Heart left ventricle (tissue), 16 donors: ENCODE measurements around the gene FER1L5. TPM values are rescaled to one million over a fixed set of nuclear protein-coding genes. Genes with fewer than 3 reads are reported as not detected.
A peak's percentile ranks its signal among the peaks of the same experiment; 100 is the strongest.

Experiments
- ATAC-seq, 4 donors: fragments of 200-7000 bp; cut with Tn5 transposase; one replicate each; pipeline ENCODE4 v1.9.1; 2020 to 2022; ENCODE audit warnings: moderate library complexity in 4 of 4, mild to moderate bottlenecking in 3 of 4, moderate number of reproducible peaks in 1 of 4
- DNase-seq, 5 donors: peaks; one replicate each; pipeline ENCODE4 v3.0.0-alpha.2; 2020
- H3K27ac ChIP-seq, 12 donors: fragments of 200-600 bp; sonication (generic) in 4 of 12; one replicate each; pipeline versions ENCODE4 v1.5.0 to v1.8.0; 2016 to 2022; ENCODE audit warnings: mild to moderate bottlenecking in 2 of 12
- H3K27me3 ChIP-seq, 9 donors: fragments of 200-600 bp; sonication (generic) in 2 of 9; one replicate each; pipeline versions ENCODE4 v1.5.1 to v1.8.0; 2016 to 2022; ENCODE audit warnings: mild to moderate bottlenecking in 3 of 9
- H3K36me3 ChIP-seq, 9 donors: fragments of 200-600 bp; sonication (generic) in 2 of 9; one replicate each; pipeline versions ENCODE4 v1.5.0 to v1.8.0; 2018 to 2022; ENCODE audit warnings: mild to moderate bottlenecking in 2 of 9
- H3K4me1 ChIP-seq, 12 donors: fragments of 200-600 bp; sonication (generic) in 4 of 12; one replicate each; pipeline versions ENCODE4 v1.5.0 to v1.8.0; 2016 to 2022; ENCODE audit warnings: mild to moderate bottlenecking in 3 of 12
- H3K4me3 ChIP-seq, 12 donors: fragments of 200-600 bp; sonication (generic) in 4 of 12; one replicate each; pipeline versions ENCODE4 v1.5.0 to v1.8.0; 2017 to 2022; ENCODE audit warnings: mild to moderate bottlenecking in 9 of 12, moderate library complexity in 4 of 12
- H3K9me3 ChIP-seq, 12 donors: fragments of 200-600 bp; sonication (generic) in 4 of 12; one replicate each; pipeline versions ENCODE4 v1.5.0 to v1.8.0; 2016 to 2022; ENCODE audit warnings: mild to moderate bottlenecking in 1 of 12
- CTCF ChIP-seq, 12 donors: fragments of 200-600 bp; sonication (generic) in 4 of 12; IDR thresholded peaks; one replicate each; pipeline versions ENCODE4 v1.5.0 to v1.8.0; 2018 to 2022; ENCODE audit warnings: antibody characterized with exemption in 12 of 12, mild to moderate bottlenecking in 5 of 12
- POLR2A ChIP-seq, 2 donors: fragments of 450-650 bp; IDR thresholded peaks; one replicate each; pipeline ENCODE4 v1.6.1; 2017; ENCODE audit warnings: antibody characterized with exemption in 2 of 2, mild to moderate bottlenecking in 2 of 2, moderate library complexity in 2 of 2
- WGBS, 4 donors: extraction: QIAGEN DNeasy Blood & Tissue Kit in 2 of 4; methylation state at CpG; one replicate each; pipeline versions ENCODE4 v1.1.5 to v1.1.7; 2013 to 2018; 5-methylcytosine and 5-hydroxymethylcytosine counted together
- intact Hi-C, 10 donors: fragments of 100-400 bp; cut with DNase I; formaldehyde crosslinking; loops; one replicate each; pipeline versions ENCODE4 v1.11.1 to v1.14.2; 2022
- polyA plus RNA-seq, 2 donors: library from polyadenylated mRNA; stranded (reverse); fragments of 200-250 nt; gene quantifications; one replicate each; pipeline ENCODE4 v1.2.3, GENCODE V29; 2013
- total RNA-seq, 9 donors: library from RNA; depleted of rRNA in 2 of 9; stranded (reverse); fragments of >200 nt in 2 of 9; fragmentation: NEBNext Ultra II Directional in 3 of 9; extraction: Animal tissue kit (Norgen Biotek cat#: 25700) in 3 of 9; gene quantifications; one replicate each; pipeline versions ENCODE4 v1.1.0 to v1.2.4, GENCODE V29; 2016 to 2023
- donor health status: ischemic (EF 13 %, LVEDD 7.1; RV severe dilation, severe dysfunction).
- donor health status: healthy with polysubstance abuse.
- donor health status: DM: no; HTN: yes; CAD: no.
- donor health status: DM: no; HTN: no; CAD: no.
- donor health status: ischemic (EF 25% LVEDD 6.9; RV normal size, moderate dysfunction).
- donor health status: ischemic (EF 25% LVEDD 5.7; RV mildly dilated, moderate dysfunction).
- donor health status: healthy.
- donor health status: DM: yes; HTN: yes; CAD: no.
- donor health status: ischemic (EF 35%, LVEDD 5.7; RV mildly dilated, moderate dysfunction).
- donor health status: nonischemic (EF 11% LVEDD 7.7; RV severe dilation, severe dysfunction).
- donor health status: DM: yes; HTN: yes; CAD: no.
- donor health status: PGD.
- donor health status: ischemic (EF 29% LVEDD 5.4; RV normal size, mild dysfunction).
- donor health status: nonischemic (EF 23%, LVEDD 6.1; RV moderate dilation, normal function).

FER1L5 gene
- total and polyA plus RNA-seq, 11 donors: 0.01 to 0.15 (median 0.07) TPM; not detected in 7

- WGBS, 4 donors: 87 to 94% (median 90%) methylated on average over 15 to 17 of the region's 17 CpGs
- Histone ChIP-seq H3K4me1 (no peaks in the 10 kb centered on the region), H3K36me3 (peaks cover 0 to 49% (median 27%) of the 10 kb centered on the region in 9 donors), H3K27me3 (no peaks in the 10 kb centered on the region), H3K27ac (no peak overlapping the region), H3K9me3 (no peaks in the 10 kb centered on the region), H3K4me3 (no peak overlapping the region)
- ATAC-seq: no peak
- no peak for DNase-seq
- no peak for TF ChIP-seq POLR2A (IDR thresholded peaks at IDR 0.05)
- TF ChIP-seq CTCF (IDR thresholded peaks at IDR 0.05): no peak
- intact Hi-C loops: no loop called here
Observed at GRCh38 chr2:96702098-96702785, 59.7 kb downstream of the FER1L5 start.

GRCh38 chr2:96703021-96703751 lies 60.6 kb downstream of the FER1L5 start:
- intact Hi-C loops: no loop called here
- Histone ChIP-seq H3K27ac (no peak overlapping the region), H3K4me3 (no peak overlapping the region), H3K9me3 (no peaks in the 10 kb centered on the region), H3K36me3 (peaks cover 0 to 58% (median 35%) of the 10 kb centered on the region in 9 donors), H3K4me1 (no peaks in the 10 kb centered on the region), H3K27me3 (no peaks in the 10 kb centered on the region)
- ATAC-seq (no peak), DNase-seq (no peak)
- TF ChIP-seq POLR2A (IDR thresholded peaks at IDR 0.05): no peak
- TF ChIP-seq CTCF (IDR thresholded peaks at IDR 0.05): no peak
- WGBS, 4 donors: 94 to 97% (median 96%) methylated on average over 16 of the region's 16 CpGs

DNA sequence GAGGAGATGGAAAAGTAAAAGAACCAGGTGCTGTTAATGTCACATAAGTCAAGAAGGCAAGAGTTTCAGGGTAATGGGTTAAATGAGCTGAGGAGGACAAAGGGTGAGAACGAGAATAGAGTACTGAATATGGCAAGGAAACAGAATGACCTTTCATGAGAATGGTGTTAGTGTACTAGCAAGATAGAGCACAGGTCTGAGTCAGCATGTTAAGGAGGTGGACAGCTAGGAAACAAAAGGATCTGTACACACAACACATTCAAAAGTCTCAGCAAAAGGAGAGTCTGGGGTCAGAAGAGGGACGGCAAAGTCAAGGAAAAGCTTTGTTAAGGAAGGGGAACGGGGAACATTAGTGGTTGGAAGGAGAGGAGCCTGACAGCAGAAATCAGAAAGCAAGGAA lies 68.4 kb downstream of the FER1L5 start:
- H3K4me3 ChIP-seq: no peak overlapping the region
- DNase-seq (no peak), ATAC-seq (peak in 2 of 4 donors; percentile 36 to 48)
- peaks cover 0 to 3% (median 0%) of the 10 kb centered on the region in 12 donors for H3K4me1 ChIP-seq
- H3K27me3 ChIP-seq: no peaks in the 10 kb centered on the region
- no peak overlapping the region for H3K27ac ChIP-seq
- no peaks in the 10 kb centered on the region for H3K9me3 ChIP-seq
- peaks cover 0 to 94% (median 65%) of the 10 kb centered on the region in 9 donors for H3K36me3 ChIP-seq
- TF ChIP-seq CTCF (IDR thresholded peaks at IDR 0.05) (no peak), POLR2A (IDR thresholded peaks at IDR 0.05) (no peak)
- intact Hi-C loops: no loop called here
- 85 to 88% (median 86%) methylated on average over 3 of the region's 3 CpGs for WGBS, 4 donors

- no peak for ATAC-seq
- Histone ChIP-seq H3K27ac (no peak overlapping the region), H3K4me1 (peaks cover 0 to 3% (median 0%) of the 10 kb centered on the region in 12 donors), H3K4me3 (no peak overlapping the region), H3K9me3 (no peaks in the 10 kb centered on the region), H3K27me3 (no peaks in the 10 kb centered on the region), H3K36me3 (peaks cover 0 to 85% (median 29%) of the 10 kb centered on the region in 9 donors)
- DNase-seq: no peak
- 89 to 91% (median 89%) methylated on average over 5 of the region's 5 CpGs for WGBS, 4 donors
- intact Hi-C loops: no loop called here
- TF ChIP-seq POLR2A (IDR thresholded peaks at IDR 0.05) (no peak), CTCF (IDR thresholded peaks at IDR 0.05) (no peak)
Observed at GRCh38 chr2:96715658-96716057, 73.1 kb downstream of the FER1L5 start.
